ENCODE measurements around the gene CCT6B. TPM values are rescaled to one million over a fixed set of nuclear protein-coding genes. Genes with fewer than 3 reads are reported as not detected.

CCT6B gene
- total and polyA plus RNA-seq, 2 of the 4 experiments (the other 2 are of a cell fraction), result 0.72 to 1.1 TPM

GRCh38 chr17:34998205-34998604, 36.9 kb upstream of the CCT6B start:
- Histone ChIP-seq H2AK5ac (ENCODE audit: low read depth, low read length) (peak overlapping the region; percentile 84), H3K56ac (ENCODE audit: extremely low read depth, insufficient read depth, low read length) (peak overlapping the region; percentile 45; the same call in 1 of the 2 replicates), H3K4ac (ENCODE audit: low read depth, low read length) (peak overlapping the region; percentile 70), H4K20me1 (ENCODE audit: insufficient read depth, low read length) (no peaks in the 10 kb centered on the region), H4K8ac (ENCODE audit: low read depth in 2 of 2, low read length in 2 of 2) (peak overlapping the region; percentile 78 to 83), H2BK20ac (ENCODE audit: low read depth, low read length) (peak overlapping the region; percentile 50; the same call in 1 of the 2 replicates), H3K27ac (ENCODE audit: insufficient read depth, low read length) (peak overlapping the region; percentile 77), H4K5ac (ENCODE audit: low read depth, low read length) (peak overlapping the region; percentile 85), H3K36me3 (ENCODE audit: control insufficient read depth, insufficient read depth, low read length) (peaks cover 48% of the 10 kb centered on the region), H4K91ac (ENCODE audit: insufficient read depth, low read depth, low read length) (peak overlapping the region; percentile 88), H3K9me3 (ENCODE audit: control insufficient read depth, insufficient read depth, low read length) (no peaks in the 10 kb centered on the region), H3K9me1 (ENCODE audit: insufficient read depth, low read length) (peaks cover 8% of the 10 kb centered on the region), H3K9ac (ENCODE audit: low read depth, low read length) (peak overlapping the region; percentile 49), H2AFZ (replicated peaks; ENCODE audit: low read length, poor library complexity) (peak overlapping the region; percentile 36), H3K14ac (replicated peaks; ENCODE audit: low read depth, low read length) (peak overlapping the region; percentile 69), H2BK5ac (ENCODE audit: low read depth, low read length, poor library complexity, severe bottlenecking) (peak overlapping the region; percentile 67), H3K79me1 (ENCODE audit: low read depth in 1 of 2, low read length in 2 of 2) (peaks cover 0 to 10% of the 10 kb centered on the region in 2 experiments; a peak in 1 of 4 replicates), H3K27me3 (ENCODE audit: control insufficient read depth, insufficient read depth, low read length) (no peaks in the 10 kb centered on the region), H3K18ac (ENCODE audit: low read depth, low read length) (peak overlapping the region; percentile 58), H3K4me1 (ENCODE audit: control insufficient read depth, insufficient read depth, low read length) (peaks cover 22% of the 10 kb centered on the region), H2AK9ac (replicated peaks; ENCODE audit: low read depth, low read length, poor library complexity) (peak overlapping the region; percentile 87), H3K4me2 (ENCODE audit: low read depth, low read length) (no peak overlapping the region), H3K23ac (ENCODE audit: low read depth, low read length) (peak overlapping the region; percentile 70; the same call in 1 of the 2 replicates), H2BK15ac (ENCODE audit: low read depth, low read length) (peak overlapping the region; percentile 96; the same call in 2 of the 3 replicates), H2BK120ac (ENCODE audit: low read depth, low read length) (peak overlapping the region; percentile 74), H3K4me3 (ENCODE audit: insufficient read depth, low read depth, low read length) (no peak overlapping the region)
- CTCF ChIA-PET, result interaction anchor here (1.1 kb wide), 1 partner anchor 91 kb away, joined by 3 read pairs; no protein-coding TSS in a partner anchor
- intact Hi-C loops (cut with micrococcal nuclease) (loop anchor here (1.0 to 10.0 kb wide), 5 partner anchors 91 to 576 kb away; partner anchors contain the start of gene RAD51D), dilution Hi-C loops (cut with HindIII; ENCODE audit: low sequenced_read_pairs, unreplicated experiment) (no loop called here), in situ Hi-C loops (cut with MboI; ENCODE audit: low sequenced_read_pairs) (loop anchor here (5.0 to 25.0 kb wide), 2 partner anchors 94 to 589 kb away; partner anchors contain the start of genes AP2B1 and PEX12)
- TF ChIP-seq CHD1 (IDR thresholded peaks at IDR 0.05; ENCODE audit: low read depth, low read length) (no peak), MXI1 (IDR thresholded peaks at IDR 0.05; ENCODE audit: borderline replicate concordance, low read depth, low read length) (no peak), MAFK (IDR thresholded peaks at IDR 0.05; ENCODE audit: low read depth, low read length) (no peak), MAZ (IDR thresholded peaks at IDR 0.05; ENCODE audit: borderline replicate concordance, low read depth, low read length) (peak; percentile 56; the same call in 1 of the 2 replicates), RAD21 (IDR thresholded peaks at IDR 0.05; ENCODE audit: low read length) (peak; percentile 94), RCOR1 (IDR thresholded peaks at IDR 0.05; ENCODE audit: insufficient replicate concordance, low read length) (no peak), SMC3 (IDR thresholded peaks at IDR 0.05; ENCODE audit: low read depth, low read length) (peak; percentile 88), POLR2A (IDR thresholded peaks at IDR 0.05; ENCODE audit: low read depth, low read length) (no peak), BHLHE40 (IDR thresholded peaks at IDR 0.05; ENCODE audit: low read depth, low read length) (no peak), CEBPB (IDR thresholded peaks at IDR 0.05; ENCODE audit: low read depth, low read length) (no peak)
- TF ChIP-seq, protein P1, sequence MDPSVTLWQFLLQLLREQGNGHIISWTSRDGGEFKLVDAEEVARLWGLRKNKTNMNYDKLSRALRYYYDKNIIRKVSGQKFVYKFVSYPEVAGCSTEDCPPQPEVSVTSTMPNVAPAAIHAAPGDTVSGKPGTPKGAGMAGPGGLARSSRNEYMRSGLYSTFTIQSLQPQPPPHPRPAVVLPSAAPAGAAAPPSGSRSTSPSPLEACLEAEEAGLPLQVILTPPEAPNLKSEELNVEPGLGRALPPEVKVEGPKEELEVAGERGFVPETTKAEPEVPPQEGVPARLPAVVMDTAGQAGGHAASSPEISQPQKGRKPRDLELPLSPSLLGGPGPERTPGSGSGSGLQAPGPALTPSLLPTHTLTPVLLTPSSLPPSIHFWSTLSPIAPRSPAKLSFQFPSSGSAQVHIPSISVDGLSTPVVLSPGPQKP (IDR thresholded peaks at IDR 0.05; ENCODE audit: borderline replicate concordance, low read depth, low read length), result no peak
- TF ChIP-seq, protein P2, sequence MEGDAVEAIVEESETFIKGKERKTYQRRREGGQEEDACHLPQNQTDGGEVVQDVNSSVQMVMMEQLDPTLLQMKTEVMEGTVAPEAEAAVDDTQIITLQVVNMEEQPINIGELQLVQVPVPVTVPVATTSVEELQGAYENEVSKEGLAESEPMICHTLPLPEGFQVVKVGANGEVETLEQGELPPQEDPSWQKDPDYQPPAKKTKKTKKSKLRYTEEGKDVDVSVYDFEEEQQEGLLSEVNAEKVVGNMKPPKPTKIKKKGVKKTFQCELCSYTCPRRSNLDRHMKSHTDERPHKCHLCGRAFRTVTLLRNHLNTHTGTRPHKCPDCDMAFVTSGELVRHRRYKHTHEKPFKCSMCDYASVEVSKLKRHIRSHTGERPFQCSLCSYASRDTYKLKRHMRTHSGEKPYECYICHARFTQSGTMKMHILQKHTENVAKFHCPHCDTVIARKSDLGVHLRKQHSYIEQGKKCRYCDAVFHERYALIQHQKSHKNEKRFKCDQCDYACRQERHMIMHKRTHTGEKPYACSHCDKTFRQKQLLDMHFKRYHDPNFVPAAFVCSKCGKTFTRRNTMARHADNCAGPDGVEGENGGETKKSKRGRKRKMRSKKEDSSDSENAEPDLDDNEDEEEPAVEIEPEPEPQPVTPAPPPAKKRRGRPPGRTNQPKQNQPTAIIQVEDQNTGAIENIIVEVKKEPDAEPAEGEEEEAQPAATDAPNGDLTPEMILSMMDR (conservative IDR thresholded peaks at IDR 0.05; ENCODE audit: low read depth, low read length), result peak; percentile 89
- TF ChIP-seq, protein P3, sequence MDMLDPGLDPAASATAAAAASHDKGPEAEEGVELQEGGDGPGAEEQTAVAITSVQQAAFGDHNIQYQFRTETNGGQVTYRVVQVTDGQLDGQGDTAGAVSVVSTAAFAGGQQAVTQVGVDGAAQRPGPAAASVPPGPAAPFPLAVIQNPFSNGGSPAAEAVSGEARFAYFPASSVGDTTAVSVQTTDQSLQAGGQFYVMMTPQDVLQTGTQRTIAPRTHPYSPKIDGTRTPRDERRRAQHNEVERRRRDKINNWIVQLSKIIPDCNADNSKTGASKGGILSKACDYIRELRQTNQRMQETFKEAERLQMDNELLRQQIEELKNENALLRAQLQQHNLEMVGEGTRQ (IDR thresholded peaks at IDR 0.05; ENCODE audit: low read depth, low read length), result no peak
- POLR2A ChIA-PET (ENCODE audit: unreplicated experiment), result no interaction called here
- no CpG with 5 or more reads among the region's 5 CpGs for WGBS, 2 experiments (ENCODE audit: extremely low coverage in 2 of 2, insufficient read length in 1 of 2)
- DNase-seq (peak; percentile 70), ATAC-seq (ENCODE audit: low read depth) (peak; percentile 84)
- BruUV-seq (replicated peaks), result no TSS peak

Data from IMR-90 (cell line).